Measurements from ENCODE around the gene CPAMD8.

- no peak for TF ChIP-seq CTCF (conservative IDR thresholded peaks at IDR 0.05; ENCODE audit: low read depth, low read length)
- no peak for TF ChIP-seq EZH2phosphoT487 (IDR thresholded peaks at IDR 0.05; ENCODE audit: borderline replicate concordance, low read length)
- no peak for TF ChIP-seq EZH2 (IDR thresholded peaks at IDR 0.05; ENCODE audit: low read length, unreplicated experiment)
Measured at GRCh38 chr19:16874250-16874977, 152.2 kb downstream of the CPAMD8 start.

Measured in PC-3 (cell line).